GM19468 (cell line): ENCODE data around the gene TCF20.

Source experiments
- ATAC-seq: cut with Tn5 transposase; IDR thresholded peaks from one replicate; pipeline ENCODE4 v1.9.1; 2021; ENCODE audit warnings: mild to moderate bottlenecking, moderate library complexity, moderate number of reproducible peaks; ENCODE audit not compliant: unreplicated experiment; ENCODE audit errors: extremely low read depth

Gene TCF20

DNA sequence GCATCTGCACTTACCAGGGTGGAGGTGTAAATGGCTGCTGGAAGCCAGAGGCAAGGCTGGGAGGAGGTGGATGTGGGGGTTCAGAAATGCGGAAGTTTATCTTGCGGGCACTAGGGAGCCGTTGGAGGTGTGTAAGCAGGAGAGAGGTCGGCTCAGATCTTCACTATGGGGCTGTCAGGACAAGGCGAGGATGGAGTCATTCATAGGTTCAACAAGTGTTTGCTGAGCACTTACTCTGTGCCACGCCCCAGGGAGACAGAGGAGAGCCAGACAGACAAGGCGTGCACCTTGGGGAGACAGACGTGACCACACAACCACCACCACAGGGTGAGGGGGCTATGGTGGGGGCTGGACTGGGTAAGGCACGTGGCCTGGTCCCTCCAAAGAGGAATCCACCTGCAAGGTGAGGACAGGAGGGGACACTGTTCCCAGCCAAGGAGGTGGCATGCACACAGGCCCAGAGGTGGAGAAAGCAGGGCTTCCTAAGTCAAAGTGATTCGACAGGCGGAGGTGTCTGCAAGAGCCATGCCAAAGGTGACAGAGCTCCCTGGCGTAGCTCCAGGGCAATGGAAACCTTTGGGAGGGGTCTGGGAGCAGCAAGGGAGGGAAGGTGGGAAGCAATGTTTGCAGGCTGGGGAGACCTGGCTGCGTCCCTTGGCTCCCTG, 30.8 kb upstream of the TCF20 start:
- no peak for ATAC-seq

DNA sequence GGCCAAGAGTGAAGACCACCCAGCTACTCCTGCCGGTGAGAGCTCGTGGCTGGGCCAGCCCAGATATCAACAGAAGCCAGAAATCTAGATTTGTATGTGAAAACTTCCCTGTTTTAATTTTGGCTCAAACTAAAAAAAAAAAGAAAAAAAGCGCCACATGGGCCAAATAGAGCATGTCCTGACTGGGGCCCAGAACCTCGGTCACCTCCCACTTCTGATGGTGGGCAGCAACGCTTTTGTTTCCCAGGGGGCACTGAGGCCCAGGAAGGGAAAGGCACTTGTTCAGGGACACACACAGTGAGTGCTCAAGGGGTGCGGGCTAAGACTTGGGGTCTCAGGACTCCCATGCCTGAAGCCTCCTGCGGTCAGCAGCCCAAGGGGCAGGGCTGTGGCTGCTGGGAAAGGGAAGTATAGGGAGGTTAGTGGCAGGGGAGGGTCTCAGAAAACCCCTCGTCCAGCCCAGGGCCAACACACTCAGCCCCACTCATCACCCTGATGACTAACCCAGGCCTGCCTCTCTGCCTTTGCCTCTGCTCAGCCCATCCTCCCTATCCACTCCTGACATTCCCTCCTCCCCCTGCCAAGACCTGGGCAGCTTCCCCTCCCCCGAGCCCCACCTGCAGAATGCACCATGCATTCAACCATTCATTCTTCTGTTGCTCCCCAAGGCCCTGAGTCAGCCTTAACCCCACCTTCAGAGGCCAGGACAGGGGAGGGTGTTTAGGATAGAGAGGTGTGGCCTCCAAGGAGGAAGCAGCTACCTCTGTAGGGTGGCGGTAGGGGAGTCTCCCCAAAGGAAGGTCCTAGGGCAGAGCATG, 30.0 kb upstream of the TCF20 start:
- no peak for ATAC-seq

DNA sequence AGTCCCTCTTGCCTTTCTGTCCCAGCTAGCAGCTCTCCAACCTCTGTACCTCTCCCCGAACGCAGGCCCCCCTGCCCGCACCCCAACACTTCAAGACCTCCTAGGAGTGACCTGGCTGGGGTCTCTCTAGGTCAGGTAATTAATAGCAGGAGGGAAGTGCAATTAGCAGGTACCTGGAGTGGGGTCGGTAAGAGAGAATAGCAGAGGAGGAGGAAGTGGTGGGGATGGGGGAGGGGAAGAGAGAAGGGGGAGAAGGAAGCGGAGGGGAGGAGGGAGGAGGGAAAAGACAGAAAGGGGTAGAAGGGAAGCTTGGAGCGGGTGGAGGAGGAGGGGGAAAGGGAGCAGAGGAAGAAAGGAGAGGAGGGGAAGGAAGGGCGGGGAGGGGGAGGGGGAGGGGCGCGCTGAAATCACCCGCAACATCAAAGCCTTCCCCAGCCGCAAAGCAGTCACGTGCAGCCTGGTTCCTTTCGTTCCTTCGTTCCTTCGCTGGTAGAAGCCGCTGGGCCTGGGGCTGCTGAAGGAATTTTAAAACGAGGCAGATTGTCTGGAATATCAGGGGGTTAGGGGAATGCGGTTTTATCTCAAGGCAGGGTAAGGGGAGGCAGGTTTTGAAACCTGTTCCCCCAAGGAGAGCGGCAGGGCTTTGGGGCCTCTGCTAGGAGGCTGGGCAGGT, 29.3 kb upstream of the TCF20 start:
- no peak for ATAC-seq

GRCh38 chr22:42298746-42299145, 28.3 kb upstream of the TCF20 start:
- ATAC-seq: no peak

- no peak for ATAC-seq
Observed at GRCh38 chr22:42297778-42298177, 27.3 kb upstream of the TCF20 start.

- no peak for ATAC-seq
Observed at GRCh38 chr22:42296883-42297282, 26.4 kb upstream of the TCF20 start.

DNA sequence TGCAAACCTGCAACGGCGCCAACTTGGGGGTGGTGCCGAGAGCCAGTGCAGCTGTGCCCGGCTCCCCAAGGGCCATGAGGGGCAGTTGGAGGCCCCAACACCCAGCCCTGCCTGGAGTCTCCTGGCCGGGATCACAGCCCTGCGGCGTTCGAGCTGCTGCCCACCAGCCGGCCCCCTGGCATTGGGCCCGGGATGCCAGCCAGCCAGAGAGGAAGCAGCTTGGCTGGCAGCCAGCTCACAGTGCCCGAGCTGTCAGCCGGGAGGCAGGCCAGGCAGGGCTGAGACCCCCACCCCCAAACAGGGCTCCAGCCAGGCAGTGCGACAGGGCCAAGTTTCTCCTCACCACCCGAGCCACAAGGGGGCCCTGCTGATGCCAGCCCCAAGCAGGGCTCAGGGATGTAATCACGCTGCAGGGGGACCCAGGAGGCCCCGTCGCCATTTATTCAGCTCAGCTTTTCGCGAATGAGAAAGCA, 26.0 kb upstream of the TCF20 start:
- ATAC-seq: no peak

DNA sequence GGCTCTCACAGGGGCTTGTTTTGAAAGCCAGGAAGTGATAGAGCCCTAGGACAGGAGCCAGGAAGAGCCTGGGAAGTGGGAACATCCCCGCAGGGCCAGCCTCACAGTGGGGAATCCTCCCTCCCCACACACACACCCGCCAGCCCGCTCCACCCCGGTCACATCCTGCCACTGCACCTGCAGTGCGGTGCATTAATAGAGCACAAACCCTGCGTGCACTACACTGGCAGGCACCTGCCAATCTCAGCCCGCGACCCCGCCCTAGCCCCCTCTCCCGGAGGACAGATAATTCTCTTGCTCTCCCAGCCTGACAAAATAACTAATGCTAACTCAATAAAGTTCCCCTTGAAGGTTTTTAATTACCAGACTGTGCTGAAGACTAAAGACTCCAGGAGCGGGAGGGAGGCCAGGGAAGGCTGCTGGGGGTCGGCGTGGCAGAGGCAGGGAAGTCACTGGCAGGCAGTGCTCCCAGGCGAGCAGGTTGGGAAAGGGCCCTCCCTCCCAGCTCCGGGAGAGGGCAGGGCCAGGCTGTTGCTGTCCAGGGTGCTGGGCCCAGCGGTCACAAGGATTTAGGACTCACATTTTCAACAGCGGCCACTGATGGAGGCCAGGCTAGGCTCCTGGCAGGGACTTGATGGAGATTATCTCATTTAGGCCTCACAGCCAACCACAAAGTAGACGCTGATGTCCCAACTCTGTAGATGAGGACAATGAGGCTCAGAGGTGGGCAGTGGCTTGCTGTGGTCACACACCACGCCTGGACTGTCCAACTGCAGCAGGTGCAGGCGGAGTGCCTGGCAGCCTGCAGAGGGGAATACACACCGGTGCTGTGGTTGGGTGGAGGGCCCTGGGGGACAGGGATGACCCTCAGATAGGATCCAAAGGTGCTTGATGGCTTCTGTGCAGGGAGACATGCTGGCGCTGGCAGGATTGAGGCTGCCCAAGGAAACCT, 23.9 kb upstream of the TCF20 start:
- ATAC-seq: no peak

- ATAC-seq: no peak
Observed at GRCh38 chr22:42292732-42293520, 22.5 kb upstream of the TCF20 start.

GRCh38 chr22:42291287-42291686, 20.8 kb upstream of the TCF20 start:
- ATAC-seq: no peak

- no peak for ATAC-seq
Observed at GRCh38 chr22:42289671-42290541, 19.5 kb upstream of the TCF20 start.

GRCh38 chr22:42288791-42289190, 18.3 kb upstream of the TCF20 start:
- ATAC-seq: no peak

DNA sequence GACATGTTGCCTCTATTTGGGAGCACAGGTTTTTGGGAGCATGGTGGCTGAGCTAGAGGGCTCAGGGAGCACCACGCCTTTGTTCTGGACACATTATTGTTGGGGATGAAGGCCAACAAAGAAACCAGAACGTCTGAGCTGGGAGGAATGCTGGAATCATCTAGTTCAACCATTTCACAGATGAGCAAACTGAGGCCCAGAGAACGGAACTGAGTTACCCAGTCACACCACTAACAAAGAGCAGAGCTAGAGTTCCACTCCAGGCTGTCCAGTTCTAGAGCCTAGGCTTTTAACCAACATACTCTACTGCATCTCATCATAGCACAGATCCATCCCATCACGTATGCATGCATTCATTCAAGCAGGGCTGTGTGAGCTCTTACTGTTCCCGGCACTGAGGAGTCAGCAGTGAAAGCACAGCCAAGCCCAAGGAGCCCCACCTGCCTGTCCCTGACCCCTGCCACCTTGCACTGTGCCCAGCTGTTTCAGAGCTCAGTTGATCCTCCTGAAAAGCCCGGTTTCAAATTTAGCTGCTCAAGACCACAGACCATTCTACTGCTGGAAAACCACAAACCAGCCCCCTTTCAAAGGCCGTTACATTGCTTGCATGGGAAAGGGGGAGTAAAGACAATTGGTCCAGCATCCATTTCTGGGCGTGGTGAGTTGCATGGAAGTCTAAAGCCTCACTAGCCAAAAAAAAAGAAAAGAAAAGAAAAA, 16.9 kb upstream of the TCF20 start:
- ATAC-seq: no peak

- no peak for ATAC-seq
Observed at GRCh38 chr22:42286205-42286604, 15.8 kb upstream of the TCF20 start.

- no peak for ATAC-seq
Observed at GRCh38 chr22:42285604-42286003, 15.2 kb upstream of the TCF20 start.

DNA sequence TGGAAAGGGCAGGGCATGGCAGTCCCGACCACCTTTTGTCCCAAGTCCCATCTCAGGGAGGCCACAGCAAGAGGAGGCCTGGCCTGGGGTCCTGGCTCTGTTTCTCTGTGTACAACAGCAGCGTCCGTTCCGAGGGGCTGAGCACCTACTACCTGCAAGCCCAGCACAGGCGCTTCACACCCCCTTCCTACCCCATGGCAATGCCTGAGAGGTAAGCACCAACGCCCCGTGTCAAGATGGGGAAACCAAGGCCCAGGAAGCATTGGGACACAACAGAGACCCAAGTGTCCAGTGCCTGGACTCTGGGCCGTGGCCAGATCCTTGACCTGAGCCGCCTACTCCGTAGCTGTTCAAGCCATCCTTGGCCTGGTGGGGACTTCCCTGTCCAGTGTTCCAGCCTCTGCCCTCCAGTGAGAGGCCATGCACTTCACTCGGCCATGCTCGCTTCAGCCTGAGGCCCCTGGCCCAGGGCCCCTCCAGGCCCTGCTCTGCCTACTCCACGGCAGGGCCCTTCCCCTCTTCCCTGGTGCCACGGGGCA, 14.3 kb upstream of the TCF20 start:
- ATAC-seq: no peak

- no peak for ATAC-seq
Observed at GRCh38 chr22:42284202-42284591, 13.7 kb upstream of the TCF20 start.
